ENCODE measurements around the gene BAIAP2. TPM values are rescaled to one million over a fixed set of nuclear protein-coding genes. Genes with fewer than 3 reads are reported as not detected.

BAIAP2 gene
- total RNA-seq, 1 donor from 2014 or later = 139 TPM

- Histone ChIP-seq H3K36me3 (no peaks in the 10 kb centered on the region), H3K4me3 (peak overlapping the region; percentile 42), H3K27me3 (no peaks in the 10 kb centered on the region), H3K9me3 (no peaks in the 10 kb centered on the region), H3K4me1 (peaks cover 50% of the 10 kb centered on the region), H3K27ac (peak overlapping the region; percentile 72)
- DNase-seq (peak; percentile 87), ATAC-seq (peak; percentile 41)
- TF ChIP-seq CTCF (IDR thresholded peaks at IDR 0.05) = no peak
- intact Hi-C loops (cut with DNase I) = no loop called here
Observed at GRCh38 chr17:81031566-81032550, 3.1 kb upstream of the BAIAP2 start.

- Histone ChIP-seq H3K4me3 (peak overlapping the region; percentile 64), H3K9me3 (no peaks in the 10 kb centered on the region), H3K27ac (peak overlapping the region; percentile 58), H3K36me3 (no peaks in the 10 kb centered on the region), H3K27me3 (no peaks in the 10 kb centered on the region), H3K4me1 (peaks cover 44% of the 10 kb centered on the region)
- TF ChIP-seq CTCF (IDR thresholded peaks at IDR 0.05) = no peak
- intact Hi-C loops (cut with DNase I) = no loop called here
- ATAC-seq = no peak
- DNase-seq = no peak
Observed at GRCh38 chr17:81032641-81033480, 2.1 kb upstream of the BAIAP2 start.

- no peak for TF ChIP-seq CTCF (IDR thresholded peaks at IDR 0.05)
- Histone ChIP-seq H3K27ac (peak overlapping the region; percentile 58), H3K4me3 (peak overlapping the region; percentile 64), H3K9me3 (no peaks in the 10 kb centered on the region), H3K36me3 (no peaks in the 10 kb centered on the region), H3K4me1 (peaks cover 47% of the 10 kb centered on the region), H3K27me3 (no peaks in the 10 kb centered on the region)
- intact Hi-C loops (cut with DNase I) = no loop called here
- ATAC-seq = no peak
- DNase-seq = no peak
Observed at GRCh38 chr17:81033535-81034167, 1.3 kb upstream of the BAIAP2 start.

GRCh38 chr17:81034168-81034777 is 678 bp upstream of the BAIAP2 start:
- TF ChIP-seq CTCF (IDR thresholded peaks at IDR 0.05) = no peak
- ATAC-seq (peak; percentile 6), DNase-seq (no peak)
- H3K27me3 ChIP-seq = no peaks in the 10 kb centered on the region
- peaks cover 53% of the 10 kb centered on the region for H3K4me1 ChIP-seq
- H3K4me3 ChIP-seq = peak overlapping the region; percentile 64
- H3K9me3 ChIP-seq = no peaks in the 10 kb centered on the region
- no peaks in the 10 kb centered on the region for H3K36me3 ChIP-seq
- H3K27ac ChIP-seq = peak overlapping the region; percentile 58
- intact Hi-C loops (cut with DNase I) = no loop called here
